ENCODE data around the gene CEP170B.

- TF ChIP-seq CTCF (IDR thresholded peaks at IDR 0.05; ENCODE audit: insufficient read depth, low read length) (no peak), POLR2AphosphoS5 (IDR thresholded peaks at IDR 0.05; ENCODE audit: low read depth) (no peak)
Measured at GRCh38 chr14:104860414-104860813, 4.7 kb upstream of the CEP170B start.
